BE2C (cell line): ENCODE measurements around the gene HTRA2.

Experiments
- DNase-seq: peaks from one replicate; pipeline ENCODE4 v3.0.0-alpha.2; 2020
- H3K27me3 ChIP-seq: fragments of 250-450 bp; sonication (Bioruptor Pico); 2 replicates; pipeline ENCODE4 v1.5.1; 2020; ENCODE audit warnings: mild to moderate bottlenecking
- H3K36me3 ChIP-seq: fragments of 250-450 bp; sonication (Bioruptor Pico); 2 replicates; pipeline ENCODE4 v1.5.1; 2020; ENCODE audit warnings: mild to moderate bottlenecking
- H3K4me1 ChIP-seq: fragments of 250-450 bp; sonication (Bioruptor Pico); 2 replicates; pipeline ENCODE4 v1.5.1; 2020
- H3K4me3 ChIP-seq: 2 replicates; pipeline ENCODE4 v1.5.1; 2011; ENCODE audit warnings: low read depth, low read length
- H3K9me3 ChIP-seq: fragments of 250-450 bp; sonication (Bioruptor Pico); 2 replicates; pipeline ENCODE4 v1.5.1; 2020
- TF ChIP-seq, protein P1 (sequence below): IDR thresholded peaks from 2 replicates; pipeline ENCODE4 v1.5.1; 2012; ENCODE audit warnings: mild to moderate bottlenecking, low read depth, low read length

Gene HTRA2

DNA sequence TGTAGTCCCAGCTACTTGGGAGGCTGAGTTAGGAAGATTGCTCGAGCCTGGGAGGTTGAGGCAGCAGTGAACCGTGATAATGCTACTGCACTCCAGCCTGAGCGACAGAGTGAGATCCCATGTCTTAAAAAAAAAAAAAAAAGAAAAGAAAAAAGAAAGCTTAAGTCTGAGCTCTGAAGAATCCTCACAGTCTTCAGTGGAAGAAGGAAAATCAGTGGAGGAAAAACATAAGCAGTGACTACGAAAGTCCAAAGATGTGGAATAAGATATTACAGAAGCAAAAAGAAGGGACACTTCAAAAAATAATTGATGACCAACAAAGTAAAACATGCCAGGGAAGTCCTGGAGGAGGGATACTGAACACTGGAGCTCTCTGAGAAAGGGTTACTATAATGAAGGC, 19.5 kb upstream of the HTRA2 start:
- no peak for DNase-seq
- Histone ChIP-seq H3K36me3 (peaks cover 23% of the 10 kb centered on the region), H3K27me3 (no peaks in the 10 kb centered on the region), H3K4me3 (no peak overlapping the region), H3K9me3 (no peaks in the 10 kb centered on the region), H3K4me1 (peaks cover 11% of the 10 kb centered on the region)
- TF ChIP-seq, protein P1, sequence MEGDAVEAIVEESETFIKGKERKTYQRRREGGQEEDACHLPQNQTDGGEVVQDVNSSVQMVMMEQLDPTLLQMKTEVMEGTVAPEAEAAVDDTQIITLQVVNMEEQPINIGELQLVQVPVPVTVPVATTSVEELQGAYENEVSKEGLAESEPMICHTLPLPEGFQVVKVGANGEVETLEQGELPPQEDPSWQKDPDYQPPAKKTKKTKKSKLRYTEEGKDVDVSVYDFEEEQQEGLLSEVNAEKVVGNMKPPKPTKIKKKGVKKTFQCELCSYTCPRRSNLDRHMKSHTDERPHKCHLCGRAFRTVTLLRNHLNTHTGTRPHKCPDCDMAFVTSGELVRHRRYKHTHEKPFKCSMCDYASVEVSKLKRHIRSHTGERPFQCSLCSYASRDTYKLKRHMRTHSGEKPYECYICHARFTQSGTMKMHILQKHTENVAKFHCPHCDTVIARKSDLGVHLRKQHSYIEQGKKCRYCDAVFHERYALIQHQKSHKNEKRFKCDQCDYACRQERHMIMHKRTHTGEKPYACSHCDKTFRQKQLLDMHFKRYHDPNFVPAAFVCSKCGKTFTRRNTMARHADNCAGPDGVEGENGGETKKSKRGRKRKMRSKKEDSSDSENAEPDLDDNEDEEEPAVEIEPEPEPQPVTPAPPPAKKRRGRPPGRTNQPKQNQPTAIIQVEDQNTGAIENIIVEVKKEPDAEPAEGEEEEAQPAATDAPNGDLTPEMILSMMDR = no peak

DNA sequence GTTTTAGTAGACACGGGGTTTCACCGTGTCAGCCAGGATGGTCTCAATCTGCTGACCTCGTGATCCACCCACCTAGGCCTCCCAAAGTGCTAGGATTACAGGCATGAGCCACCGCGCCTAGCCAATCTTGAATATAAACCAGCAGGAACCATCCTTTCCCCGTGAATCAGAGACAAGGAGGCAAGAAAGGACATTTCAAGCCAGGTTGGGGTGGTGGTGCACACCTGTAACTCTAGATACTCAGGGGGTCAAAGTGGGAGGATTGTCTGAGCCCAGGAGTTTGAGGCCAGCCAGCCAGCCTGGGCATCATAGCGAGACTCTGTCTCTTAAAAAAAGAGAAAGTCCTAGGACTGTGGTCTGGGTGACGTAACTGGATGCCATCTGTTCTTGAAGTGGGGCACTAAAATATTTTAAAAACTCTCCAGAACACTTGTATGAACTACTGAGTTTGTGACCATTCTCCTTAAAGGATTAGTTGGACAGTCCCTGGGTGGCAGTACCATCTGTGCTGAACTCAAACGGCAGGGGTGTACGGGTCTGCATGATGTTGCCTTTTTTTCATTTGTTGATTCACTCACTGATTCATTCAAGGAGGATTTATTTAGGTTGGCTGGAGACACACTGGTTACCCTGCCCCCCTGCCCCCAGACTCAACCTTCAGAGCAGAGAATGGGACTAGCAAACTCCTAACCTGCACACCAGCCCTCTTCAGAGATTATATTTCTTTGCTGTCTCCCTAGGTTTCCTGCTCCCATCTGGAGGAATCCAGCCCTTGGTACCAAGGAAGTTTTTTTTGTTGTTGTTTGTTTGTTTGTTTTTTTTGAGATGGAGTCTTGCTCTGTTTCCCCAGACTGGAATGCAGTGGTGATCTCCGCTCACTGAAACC, 18.4 kb upstream of the HTRA2 start:
- Histone ChIP-seq H3K4me3 (no peak overlapping the region), H3K4me1 (peaks cover 11% of the 10 kb centered on the region), H3K27me3 (no peaks in the 10 kb centered on the region), H3K9me3 (no peaks in the 10 kb centered on the region; the same call in 1 of the 2 replicates), H3K36me3 (peaks cover 22% of the 10 kb centered on the region)
- TF ChIP-seq, protein P1 = no peak
- DNase-seq = no peak

DNA sequence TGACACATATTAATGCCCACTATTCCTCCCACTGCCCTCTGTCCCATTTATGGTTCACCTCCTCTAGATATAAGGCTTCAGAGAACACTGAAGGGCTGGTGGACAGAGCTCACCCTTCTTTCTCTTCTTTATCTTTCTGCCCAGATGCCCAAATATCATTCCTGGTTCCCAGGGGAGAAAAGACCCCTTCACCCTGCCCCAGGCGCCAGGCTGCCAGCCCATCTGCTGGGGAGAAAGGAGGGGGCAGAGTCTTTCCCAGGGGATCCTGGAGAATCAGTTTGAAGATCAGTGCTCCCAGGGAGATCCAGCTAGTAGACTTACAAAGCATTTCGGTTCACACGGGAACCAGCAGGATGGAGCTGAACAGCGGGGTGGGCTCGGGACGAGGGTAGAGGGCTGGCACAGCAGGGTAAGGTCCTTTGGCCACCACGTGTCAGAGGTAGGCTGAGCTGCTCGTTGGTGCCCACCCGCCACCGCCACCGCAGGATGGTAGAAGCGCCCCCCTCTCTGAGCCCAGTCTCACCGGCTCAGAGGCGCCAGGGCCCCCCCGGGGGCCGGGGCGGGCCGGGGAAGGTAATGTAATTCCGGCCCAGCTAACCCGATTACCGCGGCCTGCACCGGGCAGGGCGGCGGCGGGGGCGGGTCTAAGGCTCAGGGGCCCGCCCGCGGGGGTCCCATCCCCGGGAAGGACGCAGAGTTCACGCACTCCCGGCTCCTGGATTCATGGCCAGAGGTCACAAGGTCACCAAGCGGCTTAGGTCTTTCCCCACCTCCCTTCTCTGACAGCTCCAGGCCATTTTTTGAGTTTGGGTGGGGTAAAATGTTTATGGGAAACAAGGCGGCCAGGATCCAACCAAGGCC, 16.8 kb upstream of the HTRA2 start:
- Histone ChIP-seq H3K27me3 (no peaks in the 10 kb centered on the region), H3K4me3 (peak overlapping the region; percentile 74), H3K4me1 (peaks cover 11% of the 10 kb centered on the region), H3K9me3 (no peaks in the 10 kb centered on the region; the same call in 1 of the 2 replicates), H3K36me3 (peaks cover 33% of the 10 kb centered on the region)
- peak; percentile 83 for DNase-seq
- TF ChIP-seq, protein P1 = no peak

DNA sequence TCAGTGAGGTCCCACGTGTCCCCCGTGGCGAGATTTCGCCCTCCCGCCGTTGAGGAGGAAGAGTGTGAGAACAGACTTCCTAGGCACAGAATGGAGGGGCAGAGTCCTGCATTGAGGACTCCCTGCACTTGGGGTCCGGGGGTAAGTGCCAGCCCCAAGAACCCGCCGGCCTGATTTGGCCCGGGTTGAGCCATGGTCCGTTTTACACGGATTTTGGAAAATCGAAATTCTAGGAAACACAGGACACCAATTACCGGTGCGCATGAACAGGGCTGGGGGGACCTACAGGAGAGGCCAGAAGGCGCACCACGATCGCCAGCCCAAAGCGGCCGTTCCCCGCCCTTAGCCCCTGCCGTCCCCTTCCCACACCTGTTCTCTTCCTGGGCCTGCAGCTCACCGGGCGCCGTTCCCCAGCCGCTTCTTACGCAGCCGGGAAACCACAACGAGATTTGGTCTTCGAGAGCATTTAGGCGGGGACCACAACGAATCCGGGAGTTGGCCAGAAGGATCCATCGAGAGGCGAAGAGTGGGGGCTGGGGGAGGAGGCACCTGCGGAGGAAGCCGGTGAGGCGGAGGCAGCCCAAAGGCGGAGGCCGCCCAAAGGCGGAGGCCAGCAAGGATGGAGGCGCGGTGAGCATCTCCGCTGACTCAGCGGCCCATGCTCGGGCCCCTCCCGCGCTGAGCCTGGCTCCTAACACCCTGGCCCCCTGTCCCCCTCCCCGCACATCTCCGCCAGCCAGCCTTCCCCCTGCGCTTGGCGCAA, 15.9 kb upstream of the HTRA2 start:
- Histone ChIP-seq H3K9me3 (no peaks in the 10 kb centered on the region; the same call in 1 of the 2 replicates), H3K4me1 (peaks cover 6% of the 10 kb centered on the region), H3K27me3 (no peaks in the 10 kb centered on the region), H3K4me3 (peak overlapping the region; percentile 74), H3K36me3 (peaks cover 42% of the 10 kb centered on the region)
- TF ChIP-seq, protein P1 = no peak
- DNase-seq = peak; percentile 83

DNA sequence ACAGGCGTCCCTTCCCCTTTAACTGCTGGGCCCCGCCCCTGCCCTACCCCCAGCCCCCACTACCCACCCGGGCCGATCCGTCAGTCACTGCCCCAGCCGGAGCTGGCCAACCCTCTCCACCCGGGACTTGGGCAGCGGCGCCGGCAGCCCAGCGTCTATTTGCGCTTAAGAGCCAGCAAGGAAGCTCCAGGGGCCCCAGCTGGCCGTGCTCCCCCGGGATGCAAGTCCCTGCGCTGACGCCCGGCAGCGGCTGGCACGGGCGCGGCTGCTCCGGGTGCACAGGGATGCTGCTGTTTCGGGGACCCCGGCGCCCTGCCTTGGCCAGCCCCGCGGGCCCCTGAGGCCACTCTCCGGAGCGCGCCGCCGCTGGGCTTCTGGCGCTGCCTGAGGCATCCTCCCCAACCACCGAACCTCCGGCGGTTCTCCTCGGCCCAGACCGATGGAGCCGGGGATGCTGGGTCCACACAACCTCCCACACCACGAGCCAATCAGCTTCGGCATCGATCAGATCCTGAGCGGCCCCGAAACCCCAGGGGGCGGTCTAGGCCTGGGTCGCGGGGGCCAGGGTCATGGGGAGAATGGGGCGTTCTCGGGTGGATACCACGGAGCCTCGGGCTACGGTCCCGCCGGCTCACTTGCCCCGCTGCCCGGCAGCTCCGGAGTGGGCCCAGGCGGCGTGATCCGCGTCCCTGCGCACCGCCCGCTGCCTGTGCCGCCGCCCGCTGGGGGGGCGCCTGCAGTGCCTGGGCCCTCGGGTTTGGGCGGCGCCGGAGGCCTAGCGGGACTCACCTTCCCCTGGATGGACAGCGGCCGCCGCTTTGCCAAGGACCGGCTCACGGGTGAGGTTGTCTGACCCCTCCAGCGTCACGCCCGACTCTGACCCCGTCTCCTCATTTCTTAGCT, 15.1 kb upstream of the HTRA2 start, which contains the start of gene TLX2:
TLX2 (plus strand) TSS at position 83 of the 903 bp plus-strand sequence; CDS start at position 440, 357 bp downstream.
- Histone ChIP-seq H3K4me3 (peak within 1 kb of the TSS; percentile 74), H3K27me3 (no peaks in the 10 kb centered on the region), H3K9me3 (no peaks in the 10 kb centered on the region; the same call in 1 of the 2 replicates), H3K4me1 (peaks cover 4% of the 10 kb centered on the region), H3K36me3 (peaks cover 50% of the 10 kb centered on the region)
- no peak for DNase-seq
- TF ChIP-seq, protein P1 = no peak
